Endothelial cell (in vitro differentiated cells): ENCODE measurements around the gene LRGUK. TPM values are rescaled to one million over a fixed set of nuclear protein-coding genes. Genes with fewer than 3 reads are reported as not detected.
"Not testable (repeated sequence)": the region's sequence is repeated elsewhere in the genome, so short reads cannot be mapped to it uniquely, and the experiment has no call there.

Experiments
- DNase-seq: peaks from one replicate; pipeline ENCODE4 v3.0.0; 2021; ENCODE audit warnings: low spot score
- H3K27ac Mint-ChIP-seq: one replicate; pipeline ENCODE4 v1.8.0; 2021; ENCODE audit warnings: mixed read lengths, inconsistent platforms; ENCODE audit not compliant: unreplicated experiment
- H3K27me3 Mint-ChIP-seq: one replicate; pipeline ENCODE4 v1.8.0; 2021; ENCODE audit warnings: mild to moderate bottlenecking, moderate library complexity, mixed read lengths, inconsistent platforms; ENCODE audit not compliant: unreplicated experiment
- H3K36me3 Mint-ChIP-seq: one replicate; pipeline ENCODE4 v1.8.0; 2021; ENCODE audit warnings: mild to moderate bottlenecking, low read depth, mixed read lengths, inconsistent platforms; ENCODE audit not compliant: unreplicated experiment
- H3K4me1 Mint-ChIP-seq: one replicate; pipeline ENCODE4 v1.8.0; 2021; ENCODE audit warnings: mild to moderate bottlenecking, mixed read lengths, inconsistent platforms; ENCODE audit not compliant: unreplicated experiment
- H3K4me3 Mint-ChIP-seq: one replicate; pipeline ENCODE4 v1.8.0; 2021; ENCODE audit warnings: mild to moderate bottlenecking, mixed read lengths, inconsistent platforms; ENCODE audit not compliant: unreplicated experiment
- H3K9me3 Mint-ChIP-seq: one replicate; pipeline ENCODE4 v1.8.0; 2021; ENCODE audit warnings: mixed read lengths, inconsistent platforms; ENCODE audit not compliant: unreplicated experiment
- CTCF ChIP-seq: fragments of 200-600 bp; sonication (generic); IDR thresholded peaks from one replicate; pipeline ENCODE4 v1.5.0; 2021; ENCODE audit warnings: antibody characterized with exemption; ENCODE audit not compliant: unreplicated experiment
- total RNA-seq: library from RNA; stranded (reverse); fragmentation: NEBNext Ultra II Directional; extraction: Animal tissue kit (Norgen Biotek cat#: 25700); gene quantifications from one replicate; pipeline ENCODE4 v1.2.1, GENCODE V29; 2021; ENCODE audit not compliant: unreplicated experiment

The LRGUK gene
- total RNA-seq, 1 donor from 2014 or later = 0.64 TPM

GRCh38 chr7:134212576-134213546 is 85.7 kb downstream of the LRGUK start:
- Mint-ChIP-seq H3K4me3 (no peak overlapping the region), H3K27me3 (no peaks in the 10 kb centered on the region), H3K9me3 (no peaks in the 10 kb centered on the region), H3K36me3 (no peaks in the 10 kb centered on the region), H3K4me1 (peaks cover 15% of the 10 kb centered on the region), H3K27ac (peak overlapping the region; percentile 19)
- DNase-seq = peak; percentile 9
- no peak for TF ChIP-seq CTCF

- Mint-ChIP-seq H3K9me3 (no peaks in the 10 kb centered on the region), H3K36me3 (no peaks in the 10 kb centered on the region), H3K27ac (no peak overlapping the region), H3K4me1 (no peaks in the 10 kb centered on the region), H3K27me3 (no peaks in the 10 kb centered on the region), H3K4me3 (no peak overlapping the region)
- no peak for TF ChIP-seq CTCF
- DNase-seq = no peak
Observed at GRCh38 chr7:134220236-134220635, 93.1 kb downstream of the LRGUK start.

- not testable (repeated sequence) for DNase-seq, H3K4me1 Mint-ChIP-seq, H3K27ac Mint-ChIP-seq, H3K4me3 Mint-ChIP-seq, H3K36me3 Mint-ChIP-seq, H3K9me3 Mint-ChIP-seq, H3K27me3 Mint-ChIP-seq
Observed at GRCh38 chr7:134231296-134231695, 104.2 kb downstream of the LRGUK start.

- H3K4me1 Mint-ChIP-seq = no peaks in the 10 kb centered on the region
- H3K4me3 Mint-ChIP-seq = no peak overlapping the region
- H3K9me3 Mint-ChIP-seq = peaks cover 11% of the 10 kb centered on the region
- H3K36me3 Mint-ChIP-seq = peaks cover 4% of the 10 kb centered on the region
- no peak for DNase-seq
- H3K27ac Mint-ChIP-seq = no peak overlapping the region
- TF ChIP-seq CTCF = no peak
- no peaks in the 10 kb centered on the region for H3K27me3 Mint-ChIP-seq
Observed at GRCh38 chr7:134234216-134234615, 107.1 kb downstream of the LRGUK start.

GRCh38 chr7:134245253-134245652 is 118.1 kb downstream of the LRGUK start:
- TF ChIP-seq CTCF = no peak
- H3K4me1 Mint-ChIP-seq = no peaks in the 10 kb centered on the region
- H3K27ac Mint-ChIP-seq = no peak overlapping the region
- no peaks in the 10 kb centered on the region for H3K27me3 Mint-ChIP-seq
- H3K9me3 Mint-ChIP-seq = peaks cover 6% of the 10 kb centered on the region
- H3K4me3 Mint-ChIP-seq = no peak overlapping the region
- H3K36me3 Mint-ChIP-seq = no peaks in the 10 kb centered on the region
- no peak for DNase-seq
